Uterus (tissue), 2 donors: ENCODE results near the gene ZNF512B.

Experiments
- POLR2A ChIP-seq, 2 donors: fragments of 450-650 bp; IDR thresholded peaks; one replicate each; pipeline ENCODE4 v1.6.1; 2016; ENCODE audit warnings: antibody characterized with exemption in 2 of 2, mild to moderate bottlenecking in 1 of 2, moderate library complexity in 1 of 2
- TF ChIP-seq, protein P1 (sequence below), 4 experiments: fragments of 200-600 bp in 2 of 4; fragments of 450-650 bp in 2 of 4; sonication (generic) in 2 of 4; IDR thresholded peaks; one replicate each; pipeline ENCODE4 v1.5.1; 2016 to 2019; ENCODE audit warnings: antibody characterized with exemption in 4 of 4, mild to moderate bottlenecking in 2 of 4, moderate library complexity in 1 of 4

- TF ChIP-seq, protein P1, sequence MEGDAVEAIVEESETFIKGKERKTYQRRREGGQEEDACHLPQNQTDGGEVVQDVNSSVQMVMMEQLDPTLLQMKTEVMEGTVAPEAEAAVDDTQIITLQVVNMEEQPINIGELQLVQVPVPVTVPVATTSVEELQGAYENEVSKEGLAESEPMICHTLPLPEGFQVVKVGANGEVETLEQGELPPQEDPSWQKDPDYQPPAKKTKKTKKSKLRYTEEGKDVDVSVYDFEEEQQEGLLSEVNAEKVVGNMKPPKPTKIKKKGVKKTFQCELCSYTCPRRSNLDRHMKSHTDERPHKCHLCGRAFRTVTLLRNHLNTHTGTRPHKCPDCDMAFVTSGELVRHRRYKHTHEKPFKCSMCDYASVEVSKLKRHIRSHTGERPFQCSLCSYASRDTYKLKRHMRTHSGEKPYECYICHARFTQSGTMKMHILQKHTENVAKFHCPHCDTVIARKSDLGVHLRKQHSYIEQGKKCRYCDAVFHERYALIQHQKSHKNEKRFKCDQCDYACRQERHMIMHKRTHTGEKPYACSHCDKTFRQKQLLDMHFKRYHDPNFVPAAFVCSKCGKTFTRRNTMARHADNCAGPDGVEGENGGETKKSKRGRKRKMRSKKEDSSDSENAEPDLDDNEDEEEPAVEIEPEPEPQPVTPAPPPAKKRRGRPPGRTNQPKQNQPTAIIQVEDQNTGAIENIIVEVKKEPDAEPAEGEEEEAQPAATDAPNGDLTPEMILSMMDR (IDR thresholded peaks at IDR 0.05), result no peak
- TF ChIP-seq POLR2A (IDR thresholded peaks at IDR 0.05), result no peak
Measured at GRCh38 chr20:63976980-63977738, 7.4 kb upstream of the ZNF512B start.
